ENCODE data around the gene WT1. TPM values are rescaled to one million over a fixed set of nuclear protein-coding genes. Genes with fewer than 3 reads are reported as not detected.

The WT1 gene
- total RNA-seq: not detected in 2 replicates

DNA sequence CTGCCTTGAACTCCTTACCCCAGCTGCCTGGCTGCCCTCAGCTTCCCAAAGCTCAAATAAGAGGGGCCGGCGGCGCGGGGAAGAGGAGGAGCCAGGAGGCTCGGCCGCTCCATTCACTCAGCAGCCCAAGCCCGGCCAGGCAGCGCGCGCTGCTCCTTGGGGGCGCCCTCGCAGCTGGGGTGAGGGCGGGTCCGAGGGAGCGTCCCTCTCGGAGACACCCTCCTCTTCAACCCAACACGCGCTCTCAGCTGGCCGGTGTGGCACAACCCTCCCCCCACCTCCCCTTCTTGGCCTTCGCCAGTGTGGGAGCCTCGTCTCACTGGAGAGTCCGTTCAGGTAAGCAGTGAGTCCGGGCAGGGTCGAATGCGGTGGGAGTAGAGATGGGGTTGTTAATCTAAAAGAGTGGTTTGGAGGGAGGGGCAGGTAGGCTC, at the start of gene WT1:
Gene WT1, minus strand, starts transcription at position 29 of the 431 bp plus-strand sequence.

Other genes starting within 250 kb of the WT1 start
- gene EIF3M, start 148.3 kb upstream of the WT1 start, total RNA-seq: 255 and 304 TPM in 2 replicates

Measured in aortic smooth muscle cell (primary cell).